Measurements from ENCODE around the gene TMEM215.
"Not testable (repeated sequence)": the region's sequence is repeated elsewhere in the genome, so short reads cannot be mapped to it uniquely, and the experiment has no call there.

The TMEM215 gene, protein sequence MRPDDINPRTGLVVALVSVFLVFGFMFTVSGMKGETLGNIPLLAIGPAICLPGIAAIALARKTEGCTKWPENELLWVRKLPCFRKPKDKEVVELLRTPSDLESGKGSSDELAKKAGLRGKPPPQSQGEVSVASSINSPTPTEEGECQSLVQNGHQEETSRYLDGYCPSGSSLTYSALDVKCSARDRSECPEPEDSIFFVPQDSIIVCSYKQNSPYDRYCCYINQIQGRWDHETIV

DNA sequence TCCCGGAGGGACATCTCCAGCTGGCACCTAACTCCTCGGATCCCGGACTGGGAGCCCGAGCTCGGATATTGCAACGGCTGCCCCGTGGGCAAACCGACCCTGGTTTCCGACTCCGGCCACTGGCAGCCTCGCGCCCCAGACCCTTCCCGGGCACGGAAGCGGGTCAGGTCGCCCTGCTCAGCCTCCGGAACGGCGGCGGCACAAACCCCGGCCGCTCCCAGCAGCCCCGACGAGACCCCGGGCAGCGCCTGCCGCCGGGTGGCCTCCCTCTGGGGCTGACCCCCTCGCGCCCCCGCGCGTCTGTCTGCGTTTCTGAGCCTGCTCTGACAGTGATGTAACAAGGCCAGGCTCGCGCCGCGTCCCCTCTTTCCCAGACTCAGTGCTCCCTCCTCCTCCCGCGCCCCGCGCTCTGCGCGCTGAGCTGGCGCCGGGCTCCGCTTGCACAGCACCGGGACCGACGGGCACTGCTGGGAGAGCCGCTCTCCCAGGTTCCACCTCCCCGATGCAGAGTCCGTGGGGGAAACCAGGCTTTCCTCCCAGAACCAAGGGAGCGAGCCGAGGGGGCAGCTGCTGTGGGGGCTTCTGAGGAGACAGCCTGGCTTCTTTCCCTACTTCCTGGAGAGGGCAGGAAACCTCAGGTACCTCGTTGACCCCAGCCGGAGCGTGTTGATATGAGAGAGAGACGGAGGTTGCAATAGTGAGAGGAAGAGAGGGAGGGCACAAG lies at the start of gene TMEM215:
TMEM215 (plus strand) TSS at position 373 of the 724 bp plus-strand sequence. CDS start 644 bp downstream, outside the sequence.
- DNase-seq (ENCODE audit: low read depth): no peak

DNA sequence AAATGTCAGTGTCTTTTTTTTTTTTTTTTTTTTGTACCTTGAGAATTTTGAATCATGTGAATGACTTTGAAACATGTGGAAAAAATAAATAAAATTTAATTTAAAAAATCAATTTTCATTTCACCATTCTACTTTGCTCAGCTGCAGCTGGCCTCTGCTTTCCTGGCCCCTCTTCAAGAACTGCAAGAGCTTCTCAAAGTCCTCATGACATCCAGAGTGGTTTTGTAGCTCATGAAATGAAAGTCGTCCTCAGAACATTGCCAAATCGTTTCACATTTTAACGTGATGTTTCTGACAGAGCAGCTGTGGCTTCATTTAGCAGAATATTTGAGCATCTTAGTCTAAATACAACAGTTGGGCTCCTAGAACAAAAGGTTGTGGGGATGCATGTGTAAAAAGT lies 47.9 kb upstream of the TMEM215 start:
- no peak for DNase-seq (ENCODE audit: low read depth)

DNA sequence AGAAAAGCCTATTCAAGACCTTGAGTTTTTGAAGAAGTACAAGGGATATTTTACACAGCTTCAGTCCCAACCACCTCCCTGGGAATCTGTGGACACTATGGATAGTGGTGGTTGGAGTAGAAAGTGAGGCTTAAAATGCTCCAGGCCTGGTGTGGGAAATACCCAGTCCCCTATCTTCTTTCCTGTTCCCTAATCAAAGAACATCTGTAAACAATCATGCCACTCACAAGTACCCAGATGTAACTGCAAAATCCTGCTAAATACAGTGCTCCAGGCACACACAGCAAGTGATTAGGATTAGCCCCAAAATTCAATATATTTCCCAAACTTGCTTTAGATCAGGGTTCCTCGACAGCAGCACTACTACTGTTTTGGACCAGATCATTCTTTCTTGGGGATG lies 46.0 kb upstream of the TMEM215 start:
- DNase-seq (ENCODE audit: low read depth): no peak

DNA sequence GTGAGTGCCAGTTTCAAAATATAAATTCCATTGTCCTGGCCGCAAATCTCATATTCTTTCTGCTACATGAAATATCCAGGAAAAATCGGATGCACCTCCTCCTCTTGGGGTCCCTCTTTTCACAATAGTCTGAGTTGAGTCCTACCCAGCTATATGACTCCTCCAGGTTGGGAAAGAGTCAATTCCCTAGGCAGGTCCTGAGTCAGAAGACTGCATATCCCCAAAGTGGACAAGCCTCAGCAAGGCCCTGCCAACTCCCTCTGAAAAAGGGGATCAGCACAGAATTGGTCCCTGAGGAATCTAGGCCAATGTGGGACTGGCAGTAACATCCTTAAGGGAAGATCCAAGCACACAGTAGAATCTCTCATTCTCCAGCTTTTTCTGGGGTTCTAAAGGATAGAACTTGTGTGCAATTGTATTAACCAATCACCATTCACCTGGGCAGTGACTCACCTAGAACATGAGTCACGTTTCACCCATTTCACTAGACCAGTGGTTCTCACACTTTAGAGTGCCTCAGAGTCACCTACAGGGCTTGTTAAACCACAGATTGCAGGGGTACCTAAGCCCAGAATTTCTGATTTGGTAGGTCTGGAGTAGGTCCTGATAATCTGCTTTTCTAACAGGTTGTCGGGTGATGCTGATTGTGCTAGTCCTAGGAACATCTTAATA lies 44.7 kb upstream of the TMEM215 start:
- DNase-seq (ENCODE audit: low read depth): no peak

GRCh38 chr9:32741706-32742105 lies 41.6 kb upstream of the TMEM215 start:
- DNase-seq (ENCODE audit: low read depth): no peak

DNA sequence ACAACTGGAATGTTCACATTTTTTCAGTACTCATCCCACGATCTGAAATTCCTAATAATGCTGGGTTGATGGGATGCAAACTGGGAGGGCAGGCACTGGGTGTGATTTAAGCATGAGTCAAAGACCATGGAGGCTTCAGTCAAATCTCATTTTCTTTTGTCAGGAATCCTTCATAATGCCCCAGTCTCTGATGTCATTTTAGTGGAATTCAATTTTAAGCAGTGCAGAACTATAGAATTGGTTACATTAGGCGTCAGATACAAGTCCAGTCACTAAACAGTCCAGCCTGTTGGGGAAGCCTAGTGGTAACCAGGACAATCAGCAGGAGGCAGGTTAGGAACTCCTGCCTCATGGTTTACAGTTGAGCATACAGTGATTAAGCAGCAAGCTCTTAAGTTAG lies 41.0 kb upstream of the TMEM215 start:
- DNase-seq (ENCODE audit: low read depth): no peak

- DNase-seq (ENCODE audit: low read depth): no peak
Measured at GRCh38 chr9:32748013-32748412, 35.3 kb upstream of the TMEM215 start.

DNA sequence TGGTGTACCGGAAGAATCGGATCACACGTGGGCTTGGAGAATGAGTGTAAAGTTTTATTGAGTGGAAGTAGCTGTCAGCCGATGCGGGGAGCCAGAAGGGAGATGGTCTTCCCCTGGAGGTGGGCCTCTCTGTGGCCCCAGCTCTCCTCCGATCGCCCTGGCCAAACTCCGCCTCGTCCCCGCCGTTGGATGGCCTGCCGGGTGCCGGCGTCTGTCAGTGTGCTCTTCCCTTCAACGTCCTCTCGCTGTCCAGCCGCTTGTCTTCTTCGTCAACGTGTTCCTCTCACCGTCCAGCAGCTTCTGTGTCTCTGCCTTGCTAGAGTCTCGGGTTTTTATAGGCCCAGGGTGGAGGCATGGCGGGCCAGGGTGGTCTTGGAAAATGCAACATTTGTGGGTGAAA lies 27.6 kb upstream of the TMEM215 start:
- no peak for DNase-seq (ENCODE audit: low read depth)

DNA sequence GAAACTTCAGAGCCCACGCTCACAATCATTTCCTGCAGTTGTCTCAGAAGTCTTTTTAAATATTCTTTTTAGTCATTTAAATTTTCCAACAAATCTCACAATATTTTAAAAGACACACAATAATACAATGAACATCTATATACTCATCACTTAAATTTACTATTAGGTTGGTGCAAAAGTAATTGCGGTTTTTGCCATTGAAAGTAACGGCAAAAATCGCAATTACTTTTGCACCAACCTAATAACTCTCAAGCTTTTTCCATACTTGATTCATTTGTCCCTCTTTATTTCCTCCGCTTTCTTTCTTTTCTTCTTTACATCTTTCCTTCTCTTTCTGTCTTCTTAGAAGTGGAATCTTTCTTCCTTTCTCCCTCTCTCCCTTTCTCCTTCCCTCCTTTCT lies 19.2 kb upstream of the TMEM215 start:
- no peak for DNase-seq (ENCODE audit: low read depth)

- DNase-seq (ENCODE audit: low read depth): no peak
Measured at GRCh38 chr9:32775283-32775682, 8.1 kb upstream of the TMEM215 start.

DNA sequence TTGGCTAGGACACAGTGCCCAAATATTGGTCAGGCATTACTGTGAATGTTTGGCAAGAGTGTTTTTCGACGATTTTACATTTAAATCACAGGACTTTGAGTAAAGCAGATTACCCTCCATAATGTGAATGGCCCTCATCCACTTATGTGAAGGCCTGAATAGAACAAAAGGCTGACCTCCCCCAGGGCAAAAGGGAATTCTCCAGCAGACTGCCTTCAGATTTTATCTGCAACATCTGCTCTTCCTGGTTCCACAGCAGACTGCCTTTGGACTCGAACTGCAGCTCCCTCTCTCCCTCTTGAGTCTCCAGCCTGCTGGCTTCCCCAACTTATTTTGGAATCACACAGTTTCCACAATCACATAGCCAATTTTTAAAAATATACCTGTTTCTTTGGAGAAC lies 7.1 kb upstream of the TMEM215 start:
- DNase-seq (ENCODE audit: low read depth): no peak

GRCh38 chr9:32782476-32783167 lies 718 bp upstream of the TMEM215 start:
- DNase-seq (ENCODE audit: low read depth): no peak

DNA sequence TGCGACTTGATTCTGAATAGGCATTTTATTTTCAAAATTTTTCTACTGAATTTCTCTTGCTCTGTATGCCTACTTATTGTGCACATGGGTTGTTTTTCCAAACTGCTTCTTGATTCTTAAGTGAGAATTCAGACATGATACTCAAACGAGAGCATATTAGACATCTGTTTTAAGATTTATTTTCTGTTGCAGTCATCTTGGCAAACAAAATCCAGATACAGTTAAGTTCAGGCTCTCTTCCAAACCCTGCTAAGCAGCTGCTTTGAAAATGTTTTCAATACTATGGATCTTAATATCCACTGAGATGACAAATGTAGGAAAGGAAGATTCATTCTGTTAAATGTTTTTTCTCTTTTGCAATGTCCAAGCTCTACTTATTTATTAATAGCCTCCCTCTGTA lies 4.5 kb downstream of the TMEM215 start:
- DNase-seq (ENCODE audit: low read depth): no peak

DNA sequence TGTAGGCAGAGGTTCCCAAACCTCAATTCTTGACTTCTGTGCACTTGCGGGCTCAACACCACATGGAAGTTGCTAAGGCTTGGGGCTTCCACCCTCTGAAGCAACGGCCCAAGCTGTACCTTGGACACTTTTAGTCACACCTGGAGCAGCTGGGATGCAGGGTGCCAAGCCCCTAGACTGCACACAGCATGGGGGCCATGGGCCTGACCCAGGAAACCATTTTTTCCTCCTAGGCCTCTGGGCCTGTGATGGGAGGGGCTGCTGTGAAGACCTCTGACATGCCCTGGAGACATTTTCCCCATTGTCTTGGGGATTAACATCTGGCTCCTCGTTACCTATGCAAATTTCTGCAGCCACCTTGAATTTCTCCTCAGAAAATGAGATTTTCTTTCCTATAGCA lies 12.7 kb downstream of the TMEM215 start:
- not testable (repeated sequence) for DNase-seq (ENCODE audit: low read depth)

DNA sequence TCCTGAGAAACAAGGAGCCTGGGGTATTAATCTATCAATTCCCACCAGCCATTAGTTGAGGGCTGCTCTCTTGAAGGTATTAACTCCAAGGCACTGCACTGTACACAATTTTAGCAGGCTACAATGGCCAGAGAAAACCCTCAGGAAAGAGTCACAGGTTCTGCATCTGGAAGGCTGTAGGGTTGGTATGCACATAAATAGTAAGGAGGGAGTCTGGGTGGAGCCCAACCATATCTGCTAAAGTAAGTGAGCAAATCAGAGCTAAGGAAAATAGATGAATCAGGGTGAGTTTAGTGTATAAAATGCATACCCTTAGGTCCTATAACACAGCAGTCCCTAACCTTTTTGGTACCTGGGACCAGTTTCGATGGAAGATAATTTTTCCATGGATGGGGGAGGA lies 18.2 kb downstream of the TMEM215 start:
- DNase-seq (ENCODE audit: low read depth): no peak

DNA sequence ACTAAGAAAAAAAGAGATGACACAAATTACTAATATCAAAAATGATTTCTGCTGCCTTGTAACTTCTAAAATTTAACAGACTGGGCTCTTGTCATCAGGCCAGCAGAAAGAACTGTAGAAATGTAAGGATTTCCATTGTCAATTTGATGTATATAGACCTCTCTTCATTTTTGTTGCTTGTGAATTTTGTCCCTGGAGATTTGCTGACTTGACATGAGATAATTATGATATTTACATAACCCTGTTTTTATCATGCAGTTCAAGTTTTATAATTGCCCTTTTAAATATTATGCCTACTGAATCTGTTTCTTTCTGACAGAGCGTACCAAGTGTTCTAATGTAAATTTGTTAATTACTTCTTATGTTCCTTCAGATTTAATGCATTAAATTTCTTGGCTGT lies 23.9 kb downstream of the TMEM215 start:
- DNase-seq (ENCODE audit: low read depth): no peak

DNA sequence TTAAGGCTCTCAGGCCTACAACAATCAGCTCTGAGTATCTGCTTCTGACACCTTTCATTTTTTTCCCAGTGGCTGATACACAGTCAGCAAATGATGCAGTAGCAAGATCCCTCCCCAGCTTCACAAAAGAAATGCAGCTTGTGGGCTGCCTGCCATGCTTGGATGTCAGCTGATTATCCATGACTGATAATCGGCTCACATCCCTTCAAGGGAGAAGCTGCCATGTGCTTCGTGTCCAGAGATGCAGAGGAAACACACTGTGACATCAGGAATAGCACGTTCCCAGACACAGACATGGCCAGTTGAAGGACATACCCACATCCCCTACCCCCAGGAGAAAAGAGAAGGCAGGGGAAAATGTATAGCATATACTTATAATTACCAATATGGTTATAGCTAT lies 27.9 kb downstream of the TMEM215 start:
- no peak for DNase-seq (ENCODE audit: low read depth)

GRCh38 chr9:32820322-32820721 lies 37.0 kb downstream of the TMEM215 start:
- DNase-seq (ENCODE audit: low read depth): no peak

DNA sequence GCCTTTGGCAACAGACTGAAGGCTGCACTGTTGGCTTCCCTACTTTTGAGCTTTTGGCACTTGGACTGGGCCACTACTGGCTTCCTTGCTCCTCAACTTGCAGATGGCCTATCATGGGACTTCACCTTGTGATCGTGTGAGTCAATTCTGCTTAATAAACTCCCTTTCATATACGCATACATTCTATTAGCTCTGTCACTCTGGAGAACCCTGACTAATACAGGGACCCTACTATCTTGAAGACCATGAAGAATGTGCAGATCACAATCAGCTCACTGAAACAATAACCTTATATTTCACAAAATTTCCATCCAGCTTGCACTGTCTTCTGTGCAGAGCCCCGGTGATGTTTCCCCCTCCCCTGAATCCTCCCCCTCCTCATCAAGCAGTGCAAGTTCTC lies 39.8 kb downstream of the TMEM215 start:
- no peak for DNase-seq (ENCODE audit: low read depth)

DNA sequence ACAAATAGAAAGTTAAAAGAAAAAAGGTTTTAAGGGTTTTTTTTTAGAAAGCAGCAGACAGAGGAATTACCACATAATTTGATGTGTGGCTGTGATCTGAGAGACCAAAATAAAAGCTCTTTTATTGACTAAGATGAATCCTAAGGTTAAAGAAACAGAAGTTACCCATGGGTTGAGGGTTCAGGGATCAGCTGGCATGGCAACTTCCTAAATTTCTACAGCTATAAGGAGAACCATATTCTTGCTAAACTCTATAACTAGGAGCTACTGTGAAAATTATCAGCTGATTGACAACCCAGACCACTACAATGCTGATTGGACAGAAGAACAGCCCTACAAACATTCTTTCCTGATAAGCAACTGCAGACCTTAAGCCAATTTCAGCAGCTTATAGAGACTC lies 40.2 kb downstream of the TMEM215 start:
- DNase-seq (ENCODE audit: low read depth): no peak

DNA sequence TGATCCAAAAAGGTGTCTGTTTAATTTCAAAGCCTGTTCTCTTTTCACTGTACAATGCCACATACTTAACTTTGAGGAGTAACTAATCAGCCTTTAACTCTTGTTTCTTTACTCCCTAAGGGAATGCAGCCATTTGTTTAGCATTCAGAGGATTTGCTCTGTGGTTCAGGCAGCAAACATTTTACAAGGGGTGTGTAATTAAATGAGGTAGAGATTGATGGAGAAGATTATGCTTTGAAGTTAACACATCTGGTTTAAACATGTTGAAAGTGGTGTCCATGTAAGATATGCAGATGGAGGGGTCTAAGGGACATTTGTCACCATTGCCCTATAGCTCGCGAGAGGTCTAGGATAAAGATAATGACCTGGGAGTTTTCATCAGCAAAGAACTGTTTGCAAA lies 41.9 kb downstream of the TMEM215 start:
- no peak for DNase-seq (ENCODE audit: low read depth)

DNA sequence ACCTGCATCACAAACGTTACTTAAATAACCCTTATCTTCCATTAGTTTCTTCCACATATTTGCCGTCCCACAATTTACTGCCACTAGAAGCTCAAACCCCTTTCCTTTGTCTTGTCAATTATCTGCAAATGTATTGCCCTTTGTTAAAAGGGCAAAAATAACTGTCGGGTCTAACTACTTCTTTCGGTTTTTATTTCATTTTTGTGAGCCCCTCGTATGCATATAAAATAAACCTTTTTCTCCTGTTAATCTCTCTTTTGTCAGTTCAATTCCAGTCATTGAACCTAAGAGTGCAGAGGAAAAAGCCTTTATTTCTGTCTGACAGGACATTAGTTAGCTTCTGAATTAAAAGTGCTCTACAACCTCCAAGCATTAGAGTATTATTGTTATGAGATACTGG lies 45.5 kb downstream of the TMEM215 start:
- DNase-seq (ENCODE audit: low read depth): no peak

GRCh38 chr9:32832346-32832745 lies 49.0 kb downstream of the TMEM215 start:
- DNase-seq (ENCODE audit: low read depth): no peak
